ENCODE data around the gene C2CD4A.

C2CD4A gene

DNA sequence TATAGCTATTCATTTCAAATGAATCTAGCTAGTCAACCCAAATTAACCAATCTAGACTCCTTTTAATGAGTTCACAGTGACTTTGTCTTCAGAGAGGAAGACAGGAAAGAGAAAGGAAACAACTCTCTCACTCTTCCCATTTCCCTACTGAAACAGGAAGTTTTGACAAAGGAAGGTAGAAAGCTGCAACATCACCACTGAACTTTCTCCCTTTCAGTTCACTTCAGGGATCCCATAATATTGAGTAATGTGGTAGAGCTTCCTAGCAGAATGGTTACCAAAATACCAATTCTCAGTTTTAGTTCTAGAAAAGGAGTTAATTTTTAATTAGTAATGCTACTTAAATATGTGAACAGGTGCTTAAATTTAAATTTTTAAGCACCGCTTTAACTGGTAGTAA is 14.1 kb upstream of the C2CD4A start:
- no peak overlapping the region for H3K27ac ChIP-seq (ENCODE audit: insufficient read depth in 1 of 2, low read depth in 1 of 2, low read length in 2 of 2, poor library complexity in 1 of 2, severe bottlenecking in 2 of 2)
- WGBS (ENCODE audit: insufficient coverage): no CpG with 5 or more reads among the region's 1 CpG
- peaks cover 1 to 18% (median 7%) of the 10 kb centered on the region in 4 experiments for H3K4me1 ChIP-seq (ENCODE audit: control extremely low read depth in 1 of 4, control insufficient read depth in 4 of 4, insufficient read depth in 4 of 4, low read length in 3 of 4)
- ChIA-PET CTCF (interaction anchor here (1.3 kb wide), 2 partner anchors 14 to 25 kb away, joined by 3 read pairs; partner anchors contain the start of gene C2CD4A), POLR2A (no interaction called here)
- H3K4me3 ChIP-seq (ENCODE audit: control insufficient read depth in 1 of 7, extremely low read depth in 1 of 7, insufficient read depth in 4 of 7, low read depth in 2 of 7, low read length in 6 of 7): no peak overlapping the region
- H3K27me3 ChIP-seq (replicated peaks in 2 of 5; ENCODE audit: control insufficient read depth in 4 of 5, insufficient read depth in 5 of 5, low read length in 4 of 5): no peaks in the 10 kb centered on the region
- DNase-seq: no peak
- no peaks in the 10 kb centered on the region for H3K9me3 ChIP-seq (ENCODE audit: control extremely low read depth in 1 of 5, control insufficient read depth in 4 of 5, insufficient read depth in 2 of 5, low read depth in 1 of 5, low read length in 4 of 5)
- H3K36me3 ChIP-seq (ENCODE audit: control insufficient read depth in 4 of 4, insufficient read depth in 4 of 4, low read length in 3 of 4): peaks cover 0 to 6% (median 2%) of the 10 kb centered on the region in 4 experiments

DNA sequence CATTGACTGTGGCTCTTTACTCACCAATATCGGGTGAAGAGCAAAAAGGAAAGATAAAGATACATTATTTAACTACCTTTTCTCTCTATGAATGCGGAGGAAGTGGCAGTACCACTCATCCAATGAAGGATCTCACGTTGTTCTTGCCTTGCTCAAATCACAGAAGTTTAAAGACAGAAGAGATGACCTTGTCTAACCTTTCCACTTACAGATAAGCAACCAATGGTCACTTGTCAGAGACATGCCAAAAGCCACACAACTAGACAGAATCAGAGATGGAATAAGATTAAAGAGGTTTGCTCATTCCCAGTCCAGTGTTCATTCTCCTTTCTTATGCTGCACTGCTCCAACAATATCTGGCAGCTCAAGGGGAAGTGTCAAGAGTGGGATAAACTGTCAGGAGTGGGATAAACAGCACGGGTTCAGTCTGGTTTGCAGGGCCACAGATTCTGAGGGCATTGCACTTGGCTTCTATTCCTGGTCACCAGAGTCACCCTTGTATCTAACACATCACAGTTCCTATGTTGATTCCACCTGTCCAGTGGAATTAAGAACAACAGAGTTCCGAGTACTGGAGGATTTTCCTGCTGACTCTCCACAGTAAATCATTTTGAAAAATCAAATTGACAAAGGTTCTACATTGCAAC is 13.2 kb upstream of the C2CD4A start:
- WGBS (ENCODE audit: insufficient coverage): 78% methylated on average over 5 of the region's 5 CpGs
- no peak overlapping the region for H3K27ac ChIP-seq (ENCODE audit: insufficient read depth in 1 of 2, low read depth in 1 of 2, low read length in 2 of 2, poor library complexity in 1 of 2, severe bottlenecking in 2 of 2)
- no peak for DNase-seq
- CTCF ChIA-PET: interaction anchor here (1.3 to 1.5 kb wide), 4 partner anchors 14 to 116 kb away, joined by 3 read pairs; partner anchors contain the start of gene C2CD4A
- no peaks in the 10 kb centered on the region for H3K9me3 ChIP-seq (ENCODE audit: control extremely low read depth in 1 of 5, control insufficient read depth in 4 of 5, insufficient read depth in 2 of 5, low read depth in 1 of 5, low read length in 4 of 5)
- H3K36me3 ChIP-seq (ENCODE audit: control insufficient read depth in 4 of 4, insufficient read depth in 4 of 4, low read length in 3 of 4): peaks cover 0 to 6% (median 2%) of the 10 kb centered on the region in 4 experiments
- H3K27me3 ChIP-seq (replicated peaks in 2 of 5; ENCODE audit: control insufficient read depth in 4 of 5, insufficient read depth in 5 of 5, low read length in 4 of 5): no peaks in the 10 kb centered on the region
- H3K4me3 ChIP-seq (ENCODE audit: control insufficient read depth in 1 of 7, extremely low read depth in 1 of 7, insufficient read depth in 4 of 7, low read depth in 2 of 7, low read length in 6 of 7): no peak overlapping the region
- POLR2A ChIA-PET: no interaction called here
- H3K4me1 ChIP-seq (ENCODE audit: control extremely low read depth in 1 of 4, control insufficient read depth in 4 of 4, insufficient read depth in 4 of 4, low read length in 3 of 4): peaks cover 0 to 25% (median 9%) of the 10 kb centered on the region in 4 experiments

DNA sequence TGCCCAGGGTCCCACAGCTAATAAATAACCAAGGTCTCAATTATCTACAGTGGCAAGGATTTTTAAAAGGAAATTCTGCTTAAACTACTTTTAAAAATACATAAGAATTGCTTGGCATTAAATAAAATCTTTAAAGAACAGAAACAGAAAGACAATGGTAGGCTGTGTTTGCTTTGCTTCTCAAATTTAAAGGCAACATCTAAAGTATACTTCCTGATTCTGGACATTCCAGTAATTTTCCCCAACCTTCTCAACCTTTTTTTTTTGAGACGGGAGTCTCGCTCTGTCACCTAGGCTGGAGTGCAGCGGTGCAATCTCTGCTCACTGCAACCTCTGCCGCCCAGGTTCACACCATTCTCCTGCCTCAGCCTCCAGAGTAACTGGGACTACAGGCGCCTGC is 11.8 kb upstream of the C2CD4A start:
- H3K9me3 ChIP-seq (ENCODE audit: control extremely low read depth in 1 of 5, control insufficient read depth in 4 of 5, insufficient read depth in 2 of 5, low read depth in 1 of 5, low read length in 4 of 5): no peaks in the 10 kb centered on the region
- H3K27me3 ChIP-seq (replicated peaks in 2 of 5; ENCODE audit: control insufficient read depth in 4 of 5, insufficient read depth in 5 of 5, low read length in 4 of 5): no peaks in the 10 kb centered on the region
- peaks cover 0 to 6% (median 2%) of the 10 kb centered on the region in 4 experiments for H3K36me3 ChIP-seq (ENCODE audit: control insufficient read depth in 4 of 4, insufficient read depth in 4 of 4, low read length in 3 of 4)
- H3K27ac ChIP-seq (ENCODE audit: insufficient read depth in 1 of 2, low read depth in 1 of 2, low read length in 2 of 2, poor library complexity in 1 of 2, severe bottlenecking in 2 of 2): no peak overlapping the region
- no peak overlapping the region for H3K4me3 ChIP-seq (ENCODE audit: control insufficient read depth in 1 of 7, extremely low read depth in 1 of 7, insufficient read depth in 4 of 7, low read depth in 2 of 7, low read length in 6 of 7)
- POLR2A ChIA-PET: no interaction called here
- peaks cover 5 to 34% (median 17%) of the 10 kb centered on the region in 4 experiments for H3K4me1 ChIP-seq (ENCODE audit: control extremely low read depth in 1 of 4, control insufficient read depth in 4 of 4, insufficient read depth in 4 of 4, low read length in 3 of 4)
- 96% methylated on average over 3 of the region's 5 CpGs for WGBS (ENCODE audit: insufficient coverage)
- no peak for DNase-seq
- CTCF ChIA-PET: interaction anchor here (1.3 kb wide), 1 partner anchor 117 kb away, joined by 3 read pairs; no protein-coding TSS in a partner anchor

DNA sequence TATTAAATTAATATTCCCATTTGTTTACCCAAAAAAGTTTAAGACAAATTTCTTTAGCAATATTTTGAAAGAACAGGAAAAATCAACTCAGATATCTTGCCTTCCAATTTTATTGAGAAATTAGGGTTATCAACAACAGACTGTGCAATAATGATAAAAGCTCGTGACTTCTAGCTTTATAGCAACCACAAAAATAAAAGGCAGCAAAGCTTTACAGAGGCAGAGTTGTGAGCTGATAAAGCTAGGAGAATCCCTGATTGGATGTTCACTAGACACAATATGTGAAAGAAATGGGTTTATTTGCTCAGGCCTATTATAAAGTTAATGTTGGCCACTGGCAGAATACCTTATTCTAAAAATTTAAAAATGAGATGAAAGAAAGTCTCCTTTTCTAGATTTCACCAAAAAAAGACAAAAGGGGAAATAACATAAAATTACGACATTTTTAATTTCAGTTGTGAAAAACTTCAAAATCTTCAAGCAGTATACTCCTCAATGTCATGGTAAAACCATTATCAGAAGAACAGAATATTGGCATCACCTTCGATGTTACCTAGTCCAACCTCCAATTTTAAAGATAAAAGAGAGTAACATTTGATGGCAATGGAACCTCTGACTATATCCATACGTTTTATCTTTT is 9.3 kb upstream of the C2CD4A start:
- Histone ChIP-seq H3K27ac (ENCODE audit: insufficient read depth in 1 of 2, low read depth in 1 of 2, low read length in 2 of 2, poor library complexity in 1 of 2, severe bottlenecking in 2 of 2) (no peak overlapping the region), H3K9me3 (ENCODE audit: control extremely low read depth in 1 of 5, control insufficient read depth in 4 of 5, insufficient read depth in 2 of 5, low read depth in 1 of 5, low read length in 4 of 5) (no peaks in the 10 kb centered on the region), H3K4me1 (ENCODE audit: control extremely low read depth in 1 of 4, control insufficient read depth in 4 of 4, insufficient read depth in 4 of 4, low read length in 3 of 4) (peaks cover 6 to 36% (median 20%) of the 10 kb centered on the region in 4 experiments), H3K27me3 (replicated peaks in 2 of 5; ENCODE audit: control insufficient read depth in 4 of 5, insufficient read depth in 5 of 5, low read length in 4 of 5) (peaks cover 0 to 3% (median 0%) of the 10 kb centered on the region in 5 experiments), H3K4me3 (ENCODE audit: control insufficient read depth in 1 of 7, extremely low read depth in 1 of 7, insufficient read depth in 4 of 7, low read depth in 2 of 7, low read length in 6 of 7) (no peak overlapping the region), H3K36me3 (ENCODE audit: control insufficient read depth in 4 of 4, insufficient read depth in 4 of 4, low read length in 3 of 4) (peaks cover 0 to 6% (median 2%) of the 10 kb centered on the region in 4 experiments)
- ChIA-PET CTCF (no interaction called here), POLR2A (no interaction called here)
- no CpG with 5 or more reads among the region's 4 CpGs for whole genome bisulfite sequencing (ENCODE audit: insufficient coverage)
- DNase-seq: peak in 1 of 3 donors; percentile 24

DNA sequence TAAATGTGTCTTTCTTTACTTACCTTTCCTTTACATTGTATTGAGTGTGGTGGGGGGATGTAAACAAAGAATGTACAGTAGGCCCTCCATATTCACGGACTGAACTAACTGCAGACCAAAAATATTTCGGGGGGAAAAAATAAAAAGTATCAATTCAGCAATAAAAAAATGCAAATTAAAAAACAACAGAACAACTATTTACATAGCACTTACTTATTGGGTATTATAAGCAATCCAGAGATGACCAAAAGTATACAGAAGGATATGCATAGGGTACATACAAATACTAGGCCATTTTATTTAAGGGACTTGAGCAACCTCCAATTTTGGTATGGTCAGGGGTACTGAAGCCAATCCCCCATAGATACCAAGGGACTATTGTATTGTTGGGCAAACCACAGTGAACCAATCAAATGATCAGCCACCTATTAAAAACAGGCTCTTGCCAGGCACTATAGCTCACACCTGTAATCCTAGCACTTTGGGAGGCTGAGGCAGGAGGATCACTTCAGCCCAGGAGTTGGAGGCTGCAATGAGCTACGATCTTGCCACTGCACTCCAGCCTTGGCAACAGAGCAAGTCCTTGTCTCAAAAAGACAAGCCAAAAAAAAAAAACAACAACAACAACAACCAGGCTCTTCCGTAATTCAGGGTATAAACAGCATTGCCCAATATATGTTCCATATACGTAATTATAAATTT is 8.3 kb upstream of the C2CD4A start:
- Histone ChIP-seq H3K9me3 (ENCODE audit: control extremely low read depth in 1 of 5, control insufficient read depth in 4 of 5, insufficient read depth in 2 of 5, low read depth in 1 of 5, low read length in 4 of 5) (no peaks in the 10 kb centered on the region), H3K4me3 (ENCODE audit: control insufficient read depth in 1 of 7, extremely low read depth in 1 of 7, insufficient read depth in 4 of 7, low read depth in 2 of 7, low read length in 6 of 7) (peak overlapping the region in 3 of 7 experiments; percentile 4 to 92 (median 90))
- CTCF ChIA-PET: interaction anchor here (1.1 kb wide), 1 partner anchor 126 kb away, joined by 3 read pairs; no protein-coding TSS in a partner anchor

DNA sequence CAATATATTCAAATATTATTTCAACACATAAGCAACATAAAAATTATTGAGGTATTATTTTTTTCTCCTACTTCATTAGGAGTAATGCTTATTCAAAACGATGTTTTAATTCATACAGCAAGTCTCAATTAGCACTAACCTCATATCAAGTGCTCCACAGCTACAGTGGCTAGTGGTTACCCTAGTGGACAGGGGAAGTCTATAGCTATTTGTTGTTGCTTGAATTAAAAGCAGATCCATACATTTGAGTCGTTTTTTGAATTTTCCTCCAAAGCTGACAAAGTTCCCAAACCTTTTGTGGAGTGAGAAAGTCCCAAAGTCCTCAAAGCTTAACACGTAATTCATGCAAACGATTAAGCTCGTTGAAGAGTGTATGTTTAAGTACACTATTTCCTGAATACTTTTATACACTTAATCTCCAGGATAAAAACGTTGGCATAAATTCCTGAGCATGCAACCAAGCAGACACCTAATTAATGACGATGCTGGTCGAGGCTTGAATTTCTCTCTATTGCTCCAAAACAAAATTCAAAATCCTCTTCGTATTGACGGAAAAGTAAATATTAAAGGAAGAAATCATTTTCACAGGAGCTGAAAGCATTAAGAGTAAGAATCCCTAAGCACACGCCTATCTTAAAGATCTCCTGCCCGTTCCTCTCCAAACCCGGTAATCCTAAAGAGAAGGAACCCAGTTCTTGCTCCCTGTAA is 7.5 kb upstream of the C2CD4A start:
- 0% methylated on average over 4 of the region's 13 CpGs for WGBS (ENCODE audit: insufficient coverage)
- ChIA-PET CTCF (interaction anchor here (1.1 to 1.5 kb wide), 2 partner anchors 17 to 127 kb away, joined by 3 read pairs; no protein-coding TSS in a partner anchor), POLR2A (interaction anchor here (0.6 kb wide), 1 partner anchor 34 kb away, joined by 3 read pairs; no protein-coding TSS in a partner anchor)
- H3K27me3 ChIP-seq (replicated peaks in 2 of 5; ENCODE audit: control insufficient read depth in 4 of 5, insufficient read depth in 5 of 5, low read length in 4 of 5): peaks cover 0 to 3% (median 0%) of the 10 kb centered on the region in 5 experiments
- H3K4me3 ChIP-seq (ENCODE audit: control insufficient read depth in 1 of 7, extremely low read depth in 1 of 7, insufficient read depth in 4 of 7, low read depth in 2 of 7, low read length in 6 of 7): peak overlapping the region in 6 of 7 experiments; percentile 88 to 97 (median 92)
- H3K36me3 ChIP-seq (ENCODE audit: control insufficient read depth in 4 of 4, insufficient read depth in 4 of 4, low read length in 3 of 4): peaks cover 0 to 6% (median 2%) of the 10 kb centered on the region in 4 experiments
- peak in 1 of 3 donors; percentile 36 for DNase-seq
- H3K27ac ChIP-seq (ENCODE audit: insufficient read depth in 1 of 2, low read depth in 1 of 2, low read length in 2 of 2, poor library complexity in 1 of 2, severe bottlenecking in 2 of 2): peak overlapping the region; percentile 46 to 89
- no peaks in the 10 kb centered on the region for H3K9me3 ChIP-seq (ENCODE audit: control extremely low read depth in 1 of 5, control insufficient read depth in 4 of 5, insufficient read depth in 2 of 5, low read depth in 1 of 5, low read length in 4 of 5)
- peaks cover 6 to 28% (median 17%) of the 10 kb centered on the region in 4 experiments for H3K4me1 ChIP-seq (ENCODE audit: control extremely low read depth in 1 of 4, control insufficient read depth in 4 of 4, insufficient read depth in 4 of 4, low read length in 3 of 4)

More for the DNA sequence above, 8.3 kb upstream of the C2CD4A start:
- peaks cover 0 to 6% (median 2%) of the 10 kb centered on the region in 4 experiments for H3K36me3 ChIP-seq (ENCODE audit: control insufficient read depth in 4 of 4, insufficient read depth in 4 of 4, low read length in 3 of 4)
- DNase-seq: no peak
- WGBS (ENCODE audit: insufficient coverage): no CpG with 5 or more reads among the region's 5 CpGs
- peaks cover 6 to 33% (median 19%) of the 10 kb centered on the region in 4 experiments for H3K4me1 ChIP-seq (ENCODE audit: control extremely low read depth in 1 of 4, control insufficient read depth in 4 of 4, insufficient read depth in 4 of 4, low read length in 3 of 4)
- no peak overlapping the region for H3K27ac ChIP-seq (ENCODE audit: insufficient read depth in 1 of 2, low read depth in 1 of 2, low read length in 2 of 2, poor library complexity in 1 of 2, severe bottlenecking in 2 of 2)
- POLR2A ChIA-PET: interaction anchor here (0.6 kb wide), 1 partner anchor 34 kb away, joined by 3 read pairs; no protein-coding TSS in a partner anchor
- H3K27me3 ChIP-seq (replicated peaks in 2 of 5; ENCODE audit: control insufficient read depth in 4 of 5, insufficient read depth in 5 of 5, low read length in 4 of 5): peaks cover 0 to 3% (median 0%) of the 10 kb centered on the region in 5 experiments

All from common myeloid progenitor, CD34-positive (primary cell).